ENCODE results near the gene TMEM252.
A peak's percentile ranks its signal among the peaks of the same experiment; 100 is the strongest.

The TMEM252 gene

GRCh38 chr9:68538200-68538599 is 2.5 kb downstream of the TMEM252 start:
- no peak for DNase-seq

- no peak for DNase-seq
These were observed 3.1 kb downstream of the TMEM252 start for GRCh38 chr9:68537616-68537880.

- peak; percentile 44 for DNase-seq
These were observed 3.6 kb downstream of the TMEM252 start for GRCh38 chr9:68536876-68537615.

GRCh38 chr9:68533678-68534077 is 7.0 kb downstream of the TMEM252 start:
- no peak for DNase-seq

GRCh38 chr9:68532131-68532530 is 8.6 kb downstream of the TMEM252 start:
- DNase-seq: no peak

- DNase-seq: peak; percentile 40
These were observed 10.1 kb downstream of the TMEM252 start for GRCh38 chr9:68530618-68531017.

- DNase-seq: no peak
These were observed 17.2 kb downstream of the TMEM252 start for GRCh38 chr9:68523367-68523936.

- no peak for DNase-seq
These were observed 17.7 kb downstream of the TMEM252 start for GRCh38 chr9:68522954-68523353.

- no peak for DNase-seq
These were observed 18.6 kb downstream of the TMEM252 start for GRCh38 chr9:68522131-68522530.

GRCh38 chr9:68515326-68516017 is 25.2 kb downstream of the TMEM252 start:
- DNase-seq: no peak

GRCh38 chr9:68513981-68514380 is 26.7 kb downstream of the TMEM252 start:
- no peak for DNase-seq

GRCh38 chr9:68513385-68513784 is 27.3 kb downstream of the TMEM252 start:
- no peak for DNase-seq

- no peak for DNase-seq
These were observed 31.0 kb downstream of the TMEM252 start for GRCh38 chr9:68509689-68510088.

- DNase-seq: peak; percentile 54
These were observed 32.1 kb downstream of the TMEM252 start for GRCh38 chr9:68508547-68508946.

- peak; percentile 32 for DNase-seq
These were observed 32.9 kb downstream of the TMEM252 start for GRCh38 chr9:68507806-68508145.

GRCh38 chr9:68507130-68507805 is 33.4 kb downstream of the TMEM252 start:
- DNase-seq: peak; percentile 38

GRCh38 chr9:68506551-68506950 is 34.1 kb downstream of the TMEM252 start:
- no peak for DNase-seq

- no peak for DNase-seq
These were observed 34.8 kb downstream of the TMEM252 start for GRCh38 chr9:68505681-68506409.

- no peak for DNase-seq
These were observed 38.4 kb downstream of the TMEM252 start for GRCh38 chr9:68502279-68502678.

GRCh38 chr9:68500457-68501381 is 40.0 kb downstream of the TMEM252 start:
- no peak for DNase-seq

GRCh38 chr9:68498816-68499215 is 41.9 kb downstream of the TMEM252 start:
- DNase-seq: no peak

- DNase-seq: no peak
These were observed 43.1 kb downstream of the TMEM252 start for GRCh38 chr9:68497629-68498028.

All from retina (tissue), 1 donor.